CD4-positive, alpha-beta T cell treated with Interleukin-4 for 1 hour (primary cell): Measurements from ENCODE around the gene ZSCAN20.
"Not testable (repeated sequence)": the region's sequence is repeated elsewhere in the genome, so short reads cannot be mapped to it uniquely, and the experiment has no call there.

Experiments used
- DNase-seq, 2 donors: peaks; one replicate each; pipeline ENCODE4 v3.0.0-alpha.2; 2020 to 2022

The ZSCAN20 gene

GRCh38 chr1:33497410-33497809 lies 25.0 kb downstream of the ZSCAN20 start:
- no peak for DNase-seq

GRCh38 chr1:33500547-33500946 lies 28.1 kb downstream of the ZSCAN20 start:
- no peak for DNase-seq

- no peak for DNase-seq
Observed at GRCh38 chr1:33501309-33501708, 28.9 kb downstream of the ZSCAN20 start.

GRCh38 chr1:33501774-33502173 lies 29.3 kb downstream of the ZSCAN20 start:
- DNase-seq = no peak

GRCh38 chr1:33502726-33503125 lies 30.3 kb downstream of the ZSCAN20 start:
- DNase-seq = no peak

- DNase-seq = no peak
Observed at GRCh38 chr1:33503506-33503905, 31.1 kb downstream of the ZSCAN20 start.

- no peak for DNase-seq
Observed at GRCh38 chr1:33507661-33508060, 35.2 kb downstream of the ZSCAN20 start.

- no peak for DNase-seq
Observed at GRCh38 chr1:33508151-33508550, 35.7 kb downstream of the ZSCAN20 start.

GRCh38 chr1:33509276-33509675 lies 36.8 kb downstream of the ZSCAN20 start:
- not testable (repeated sequence) for DNase-seq

GRCh38 chr1:33512226-33513011 lies 40.0 kb downstream of the ZSCAN20 start:
- no peak for DNase-seq

GRCh38 chr1:33515112-33515511 lies 42.7 kb downstream of the ZSCAN20 start:
- DNase-seq = no peak

- no peak for DNase-seq
Observed at GRCh38 chr1:33515607-33516006, 43.2 kb downstream of the ZSCAN20 start.

GRCh38 chr1:33516428-33516827 lies 44.0 kb downstream of the ZSCAN20 start:
- no peak for DNase-seq

GRCh38 chr1:33516891-33517567 lies 44.6 kb downstream of the ZSCAN20 start:
- DNase-seq = no peak

- no peak for DNase-seq
Observed at GRCh38 chr1:33517596-33518250, 45.3 kb downstream of the ZSCAN20 start.

- no peak for DNase-seq
Observed at GRCh38 chr1:33519240-33519884, 46.9 kb downstream of the ZSCAN20 start.

- no peak for DNase-seq
Observed at GRCh38 chr1:33524586-33524985, 52.1 kb downstream of the ZSCAN20 start.

GRCh38 chr1:33527934-33528333 lies 55.5 kb downstream of the ZSCAN20 start:
- no peak for DNase-seq

- DNase-seq = no peak
Observed at GRCh38 chr1:33529957-33530356, 57.5 kb downstream of the ZSCAN20 start.

- no peak for DNase-seq
Observed at GRCh38 chr1:33532250-33532649, 59.8 kb downstream of the ZSCAN20 start.

- DNase-seq = no peak
Observed at GRCh38 chr1:33532936-33533335, 60.5 kb downstream of the ZSCAN20 start.

GRCh38 chr1:33535334-33535733 lies 62.9 kb downstream of the ZSCAN20 start:
- DNase-seq = no peak

GRCh38 chr1:33537885-33538284 lies 65.4 kb downstream of the ZSCAN20 start:
- no peak for DNase-seq
